ENCODE measurements around the gene FBL.
"Not testable (repeated sequence)": the region's sequence is repeated elsewhere in the genome, so short reads cannot be mapped to it uniquely, and the experiment has no call there.

FBL gene

DNA sequence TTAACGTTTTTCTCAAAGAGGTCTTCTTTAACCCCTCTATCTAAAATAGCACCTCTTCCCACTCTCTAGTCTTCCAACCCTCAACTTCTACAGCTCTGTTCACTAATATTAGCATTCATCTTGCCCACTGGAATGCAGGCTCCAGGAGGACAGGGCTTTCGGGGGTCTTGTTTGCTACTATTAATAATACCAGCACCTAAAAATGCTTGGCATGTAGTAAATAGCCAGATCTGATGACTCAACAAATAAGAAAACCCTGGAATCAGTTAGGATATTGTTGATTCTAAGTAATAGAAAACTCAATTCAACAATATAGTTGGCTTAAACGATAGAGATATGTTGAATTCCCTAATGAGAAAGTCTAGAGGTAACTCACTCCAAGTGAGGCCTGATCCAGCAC is 26.4 kb downstream of the FBL start:
- DNase-seq = no peak

DNA sequence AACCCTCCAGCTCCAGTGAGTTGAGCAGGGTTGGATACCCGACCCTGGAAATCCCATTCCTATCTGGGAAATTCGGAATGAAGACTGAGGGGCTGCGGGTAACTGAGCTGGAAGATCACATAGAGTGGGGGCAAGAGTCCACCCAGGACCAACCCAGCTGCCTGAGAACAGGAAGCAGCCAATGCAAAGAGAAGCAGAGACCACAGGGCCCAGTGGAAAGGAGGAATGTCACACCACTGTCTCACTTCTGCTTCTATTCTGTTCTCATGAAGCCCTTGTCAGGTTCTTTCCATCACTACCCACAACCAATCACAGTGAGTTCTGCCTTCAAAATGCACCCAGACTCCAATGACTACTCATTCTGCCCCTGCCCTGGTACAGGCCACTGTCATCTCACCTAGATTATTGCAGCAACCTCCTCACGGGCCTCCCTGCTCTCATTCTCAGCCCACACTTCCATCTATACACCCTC is 27.5 kb downstream of the FBL start:
- no peak for DNase-seq

DNA sequence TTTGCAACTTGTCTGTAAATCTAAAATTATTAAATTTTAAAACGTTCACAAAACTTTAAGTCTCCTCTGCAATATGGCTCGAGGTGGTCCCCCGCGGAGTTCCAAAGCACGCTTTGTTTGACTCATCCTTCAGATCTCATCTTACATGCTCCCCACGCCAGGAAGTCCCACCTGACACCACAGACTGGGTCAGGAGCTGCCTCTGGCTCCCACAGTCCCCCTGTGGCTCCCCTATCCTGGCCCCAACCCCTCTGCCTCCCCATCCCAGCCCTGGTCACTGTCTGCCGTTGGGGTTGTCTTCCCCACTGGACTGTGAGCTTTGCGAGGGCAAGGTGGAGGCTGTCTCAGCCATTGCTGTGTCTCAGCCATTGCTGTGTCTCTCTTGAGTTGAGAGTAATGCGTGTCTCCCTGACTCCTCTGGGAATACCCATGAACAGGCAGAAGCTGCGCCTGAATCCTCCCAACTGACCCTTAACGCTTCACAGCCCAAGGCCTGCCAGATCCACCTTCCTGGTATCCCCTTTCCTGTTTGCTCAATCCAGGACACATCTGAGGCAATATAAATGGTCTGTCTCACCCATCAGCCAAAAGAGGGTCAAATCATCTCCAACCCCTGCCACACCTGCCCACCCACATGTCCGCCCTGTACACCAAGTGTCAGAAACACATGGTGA is 28.2 kb downstream of the FBL start:
- no peak for DNase-seq

GRCh38 chr19:39816287-39817048 is 29.7 kb downstream of the FBL start:
- no peak for DNase-seq

- no peak for DNase-seq
Observed at GRCh38 chr19:39814595-39814994, 31.6 kb downstream of the FBL start.

GRCh38 chr19:39814111-39814510 is 32.1 kb downstream of the FBL start:
- DNase-seq = not testable (repeated sequence)

DNA sequence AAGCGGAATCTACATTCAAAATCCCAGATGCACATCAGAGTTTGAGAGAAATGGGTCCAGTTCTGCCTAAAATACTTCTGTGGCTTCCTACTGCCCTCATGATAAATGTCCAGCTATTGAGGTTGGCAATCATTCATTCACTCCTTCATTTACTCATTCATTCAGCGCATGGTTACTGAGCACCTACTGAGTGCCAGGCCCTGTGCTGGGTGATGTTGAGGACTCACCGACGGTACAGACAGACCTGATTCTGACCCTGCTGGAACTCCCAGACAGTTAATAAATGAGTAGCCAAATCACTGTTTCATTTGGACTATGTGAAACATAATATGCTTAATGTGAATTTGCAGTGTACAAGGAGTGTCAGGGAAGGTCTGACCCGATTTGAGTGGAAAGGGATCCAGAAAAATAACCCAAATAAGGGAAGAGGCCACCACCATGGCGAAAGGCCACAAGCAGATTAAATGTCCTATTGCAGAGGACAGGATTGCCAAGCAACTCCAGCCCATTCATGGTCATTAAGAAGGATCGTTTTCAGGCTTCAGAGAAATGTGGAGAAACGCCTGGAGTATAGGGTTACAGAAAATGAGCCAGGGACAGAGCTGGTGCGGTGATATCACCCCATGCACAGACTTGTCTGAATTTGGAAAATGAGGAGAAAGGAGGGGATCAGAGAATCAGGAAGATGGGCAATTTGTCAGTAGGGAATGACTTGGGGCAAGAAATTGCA is 32.8 kb downstream of the FBL start:
- no peak for DNase-seq

- no peak for DNase-seq
Observed at GRCh38 chr19:39811064-39811463, 35.1 kb downstream of the FBL start.

DNA sequence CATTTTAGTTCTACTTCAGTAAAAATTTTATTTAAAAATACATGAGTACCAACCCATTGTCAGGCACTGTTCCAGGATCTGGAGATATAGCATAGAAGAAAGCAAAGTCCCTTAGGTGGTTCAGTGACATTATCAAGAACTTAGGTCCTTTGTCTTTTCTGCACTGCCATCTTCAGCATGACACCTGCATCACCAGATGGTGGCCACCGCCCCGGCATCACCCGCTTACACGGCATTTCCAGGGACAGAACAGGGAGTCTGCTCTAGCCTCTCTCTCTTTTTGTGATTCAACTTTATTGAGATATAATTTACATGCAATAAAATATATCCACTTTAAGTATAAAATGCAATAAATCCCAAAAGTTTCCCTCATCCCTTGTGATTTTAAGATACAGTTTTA is 35.8 kb downstream of the FBL start:
- no peak for DNase-seq

GRCh38 chr19:39809368-39809767 is 36.8 kb downstream of the FBL start:
- DNase-seq = no peak

- DNase-seq = not testable (repeated sequence)
Observed at GRCh38 chr19:39808688-39809087, 37.5 kb downstream of the FBL start.

GRCh38 chr19:39807846-39808364 is 38.3 kb downstream of the FBL start:
- DNase-seq = no peak

GRCh38 chr19:39805104-39805503 is 41.1 kb downstream of the FBL start:
- DNase-seq = no peak

DNA sequence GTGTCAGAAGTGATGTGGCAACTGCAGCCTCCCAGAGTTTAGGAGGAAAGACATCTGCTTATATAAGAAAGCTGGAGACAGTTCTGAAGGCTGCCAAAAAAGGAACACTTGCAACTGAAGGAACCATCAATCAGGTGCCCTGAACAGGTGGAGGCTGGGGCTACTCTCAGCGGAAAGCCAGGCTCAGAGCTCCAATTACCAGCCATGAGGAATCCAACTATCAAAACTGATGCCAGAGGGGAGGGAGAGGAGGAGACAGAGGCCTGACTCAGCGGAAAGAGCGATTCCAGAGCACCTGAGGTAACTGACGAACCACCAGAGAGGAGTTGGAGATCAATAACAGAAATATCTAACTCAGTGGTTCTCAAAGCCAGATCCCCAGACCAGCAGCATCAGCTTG is 43.2 kb downstream of the FBL start:
- DNase-seq = no peak

DNA sequence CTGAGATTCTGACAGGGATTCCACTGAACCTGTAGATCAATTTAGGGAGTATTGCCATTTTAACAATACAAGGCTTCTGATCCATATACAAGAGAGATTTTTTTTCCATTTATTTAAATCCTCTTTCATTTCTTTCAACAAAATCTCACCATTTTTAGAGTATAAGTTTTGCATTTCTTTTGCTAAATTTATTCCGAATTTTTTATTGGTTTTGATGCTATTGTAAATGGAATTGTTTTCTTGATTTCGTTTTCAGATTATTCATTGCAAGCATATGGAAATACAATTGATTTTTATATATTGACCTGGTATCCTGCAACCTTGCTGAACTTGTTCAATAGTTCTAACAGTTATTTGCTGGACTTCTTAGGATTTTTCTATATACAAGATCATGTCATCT is 49.1 kb downstream of the FBL start:
- no peak for DNase-seq

DNA sequence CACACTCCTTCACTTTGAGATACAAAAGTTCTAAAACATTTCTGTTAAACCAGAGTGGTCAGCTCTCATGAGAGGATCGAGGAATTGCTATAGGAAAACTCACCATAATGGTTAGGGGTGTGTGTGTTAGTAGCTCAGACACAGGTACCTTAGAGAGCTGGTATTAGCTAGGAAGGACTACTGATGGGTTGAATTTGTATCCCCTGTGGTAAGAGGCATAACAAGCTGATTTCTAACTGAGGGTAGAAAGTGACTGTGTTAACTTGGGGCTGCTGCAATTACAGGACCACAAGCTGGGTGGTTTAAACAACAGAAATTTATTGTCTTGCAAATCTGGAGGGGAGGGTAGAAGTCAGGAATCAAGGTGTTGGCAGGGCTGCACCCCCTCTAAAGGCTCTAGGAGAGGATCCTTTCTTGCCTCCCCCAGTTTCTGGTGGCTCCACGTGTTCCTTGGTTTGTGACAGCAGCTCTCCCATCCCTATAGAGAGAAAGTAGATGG is 50.1 kb downstream of the FBL start:
- DNase-seq = no peak

DNA sequence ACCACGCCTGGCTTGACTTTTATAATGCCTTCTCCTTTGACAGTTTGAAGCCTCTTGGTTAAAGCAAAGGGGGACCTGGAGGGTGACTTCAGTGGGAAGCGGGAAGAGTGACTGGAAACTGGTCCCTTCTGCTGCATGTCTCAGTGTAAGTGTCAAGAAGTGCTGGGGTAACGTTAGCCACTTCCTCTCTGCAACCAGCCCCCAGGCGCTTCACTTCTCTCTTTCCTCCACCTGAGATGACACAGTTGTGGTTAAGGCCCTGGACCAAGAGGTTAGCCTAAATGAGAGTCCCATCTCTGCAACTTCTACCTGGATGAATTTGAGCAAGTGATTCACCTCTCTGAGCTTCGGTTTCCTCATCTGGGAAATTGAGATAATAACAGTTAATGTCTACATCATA is 51.2 kb downstream of the FBL start:
- DNase-seq = no peak

- peak; percentile 72 for DNase-seq
Observed at GRCh38 chr19:39792999-39793546, 53.1 kb downstream of the FBL start.

- no peak for DNase-seq
Observed at GRCh38 chr19:39788244-39788643, 57.9 kb downstream of the FBL start.
